Activated naive CD8-positive, alpha-beta T cell treated with anti-CD3 and anti-CD28 coated beads, Interleukin-2, amount 50 U/mL, for 16 hours (primary cell): ENCODE measurements around the gene VEPH1.

Source experiments
- DNase-seq: peaks from one replicate; pipeline ENCODE4 v3.0.0-alpha.2; 2020; ENCODE audit warnings: low read depth, low spot score

The VEPH1 gene

GRCh38 chr3:157502916-157503595, at the start of gene VEPH1:
VEPH1 (minus strand) TSS chr3:157503416; CDS start chr3:157495349, 8,067 bp downstream.
- no peak for DNase-seq

GRCh38 chr3:157551961-157552360, 48.7 kb upstream of the VEPH1 start:
- DNase-seq = no peak

DNA sequence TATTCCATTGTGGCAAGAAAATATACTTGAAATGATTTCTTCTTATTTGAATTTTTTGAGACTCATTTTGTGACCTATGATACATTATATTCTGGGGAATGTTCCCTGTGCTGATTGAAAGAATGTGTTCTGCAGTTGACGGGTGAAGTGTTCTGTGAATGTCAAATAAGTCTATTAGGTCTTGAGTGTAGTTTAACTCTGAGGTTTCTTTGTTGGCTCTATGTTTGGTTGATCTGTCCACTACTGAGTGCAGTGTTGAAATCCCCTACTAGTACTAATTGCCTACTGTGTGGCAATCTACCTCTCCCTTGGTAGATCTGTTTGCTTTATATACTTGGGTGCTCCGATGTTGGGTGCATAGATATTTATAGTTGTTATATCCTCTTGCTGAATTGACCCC, 46.3 kb upstream of the VEPH1 start:
- DNase-seq = no peak

DNA sequence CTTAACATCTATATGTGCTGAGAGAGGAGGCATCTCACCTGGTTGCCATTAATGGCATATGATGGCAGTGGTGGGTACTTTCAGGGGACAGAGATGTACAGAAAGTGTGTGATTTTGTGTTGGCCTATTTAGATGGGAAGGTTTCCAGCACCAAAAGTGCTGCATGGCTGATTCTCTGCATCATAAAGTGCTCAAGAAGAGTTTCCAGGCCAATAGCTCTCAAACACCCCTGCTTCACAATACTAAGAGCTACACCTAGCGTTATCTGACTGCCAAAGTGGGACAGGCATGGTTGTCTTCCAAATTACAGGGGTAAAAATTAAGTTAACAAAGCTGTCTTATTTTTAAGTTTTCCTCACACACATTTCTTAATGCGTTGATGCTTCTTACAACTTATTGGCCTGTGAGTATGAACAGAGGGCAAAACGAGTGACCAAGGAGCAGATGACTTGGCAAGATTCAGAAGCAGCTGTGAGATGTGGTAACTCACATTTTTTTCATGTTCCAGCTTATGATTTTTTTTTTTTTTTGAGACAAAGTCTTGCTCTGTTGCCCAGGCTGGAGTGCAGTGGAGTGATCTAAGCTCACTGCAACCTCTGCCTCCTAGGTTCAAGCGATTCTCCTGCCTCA, 41.4 kb upstream of the VEPH1 start:
- no peak for DNase-seq

DNA sequence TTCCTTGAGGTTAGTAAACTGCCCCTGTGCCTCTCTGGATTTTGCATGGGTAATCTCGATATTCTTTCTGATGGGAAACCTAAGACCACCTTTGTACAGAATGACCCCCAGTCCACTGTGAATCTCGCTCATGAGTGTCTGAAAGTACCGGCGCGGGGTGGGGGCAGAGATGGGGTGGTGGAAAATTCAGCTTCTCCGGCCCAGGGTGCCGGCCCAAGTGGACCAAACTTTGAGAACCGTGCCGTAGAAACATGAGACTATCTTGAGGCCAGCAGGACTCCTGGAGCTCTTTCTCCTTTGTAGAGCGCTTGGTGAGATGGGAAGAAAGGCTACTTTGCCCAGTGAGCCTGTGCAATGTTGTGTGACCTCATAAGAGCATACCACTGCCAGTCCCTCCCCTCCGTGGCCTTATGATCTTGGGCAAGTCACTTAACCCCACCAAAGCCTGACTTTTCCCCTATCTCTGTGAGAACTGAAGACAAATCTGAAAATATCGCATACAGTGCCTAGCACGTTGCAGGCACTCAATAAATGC, 40.4 kb upstream of the VEPH1 start:
- DNase-seq = no peak

GRCh38 chr3:157542711-157543500, 39.7 kb upstream of the VEPH1 start:
- no peak for DNase-seq

GRCh38 chr3:157541506-157542236, 38.5 kb upstream of the VEPH1 start:
- no peak for DNase-seq

DNA sequence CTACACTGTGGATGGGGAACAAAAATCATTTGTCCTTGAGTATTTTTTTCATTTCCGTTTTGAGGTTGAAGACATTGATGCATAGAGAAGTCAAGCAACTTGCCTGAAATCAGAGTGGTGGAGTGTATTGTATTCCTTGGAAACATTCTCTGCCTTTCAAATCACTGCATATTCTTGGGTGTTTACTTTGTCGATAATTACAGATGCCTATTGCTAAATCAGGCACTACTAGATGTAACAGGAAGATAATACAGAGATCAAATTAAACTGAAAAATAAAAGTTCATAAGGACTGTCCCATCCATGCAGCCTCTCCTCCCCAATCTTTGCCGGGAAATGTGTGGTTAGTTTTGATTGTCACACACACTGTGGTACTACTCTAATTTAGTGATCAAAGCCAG, 37.4 kb upstream of the VEPH1 start:
- no peak for DNase-seq

DNA sequence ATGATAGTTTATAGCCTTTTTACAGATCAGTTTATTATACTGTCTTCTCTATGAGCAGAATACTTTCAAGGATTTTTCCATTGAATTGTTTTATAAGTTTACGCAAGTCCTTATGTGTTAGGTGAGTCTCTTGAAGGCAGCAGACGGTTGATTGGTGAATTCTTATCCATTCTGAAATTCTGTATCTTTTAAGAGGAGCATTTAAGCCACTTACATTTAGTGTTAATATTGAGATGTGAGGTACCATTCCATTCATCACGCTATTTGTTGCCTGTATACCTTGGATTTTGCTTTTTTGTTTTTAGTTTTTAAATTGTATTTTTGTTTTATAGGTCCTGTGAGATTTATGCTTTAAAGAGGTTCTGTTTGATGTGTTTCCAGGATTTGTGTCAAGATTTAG, 32.5 kb upstream of the VEPH1 start:
- DNase-seq = no peak

DNA sequence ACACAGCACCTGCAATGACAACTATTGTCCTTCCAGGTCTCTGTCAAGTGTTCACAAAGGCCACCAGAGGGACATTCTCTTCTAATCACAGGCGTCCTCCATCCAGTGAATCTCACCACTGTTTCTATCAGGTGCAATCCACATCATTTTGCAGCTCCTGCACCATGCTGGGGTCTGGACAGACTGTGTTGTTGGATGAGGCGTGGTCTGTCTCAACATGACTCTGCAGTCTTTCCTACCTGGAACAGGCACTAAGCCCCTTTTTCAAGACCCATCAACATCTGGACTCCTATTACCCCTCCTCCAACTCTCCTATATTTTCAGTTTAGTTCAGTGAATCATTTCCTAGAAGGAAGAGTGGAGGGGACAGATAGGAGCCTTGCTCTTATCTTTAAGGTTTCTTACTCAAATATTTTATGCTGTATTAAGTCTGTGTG, 31.5 kb upstream of the VEPH1 start:
- no peak for DNase-seq

- DNase-seq = no peak
Measured at GRCh38 chr3:157533298-157534070, 30.3 kb upstream of the VEPH1 start.

GRCh38 chr3:157532529-157533297, 29.5 kb upstream of the VEPH1 start:
- DNase-seq = no peak

- no peak for DNase-seq
Measured at GRCh38 chr3:157531771-157532170, 28.6 kb upstream of the VEPH1 start.

DNA sequence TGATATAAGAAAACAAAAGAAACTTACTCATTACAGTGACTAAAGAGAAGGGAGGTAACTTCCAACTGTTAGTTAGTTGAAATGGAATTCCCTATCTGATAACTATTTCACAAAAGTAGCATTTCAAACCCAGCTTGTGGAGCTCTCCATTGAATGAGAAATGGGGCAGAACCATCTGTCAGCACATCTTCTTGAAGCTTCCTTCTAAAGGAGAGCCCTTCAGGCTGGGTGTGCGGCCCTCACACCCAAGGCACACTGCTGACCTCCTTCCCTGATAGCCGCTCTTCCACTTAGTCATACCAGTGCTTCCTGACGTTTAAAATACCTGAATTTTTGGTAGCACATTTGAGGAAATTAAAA, 28.1 kb upstream of the VEPH1 start:
- DNase-seq = no peak

DNA sequence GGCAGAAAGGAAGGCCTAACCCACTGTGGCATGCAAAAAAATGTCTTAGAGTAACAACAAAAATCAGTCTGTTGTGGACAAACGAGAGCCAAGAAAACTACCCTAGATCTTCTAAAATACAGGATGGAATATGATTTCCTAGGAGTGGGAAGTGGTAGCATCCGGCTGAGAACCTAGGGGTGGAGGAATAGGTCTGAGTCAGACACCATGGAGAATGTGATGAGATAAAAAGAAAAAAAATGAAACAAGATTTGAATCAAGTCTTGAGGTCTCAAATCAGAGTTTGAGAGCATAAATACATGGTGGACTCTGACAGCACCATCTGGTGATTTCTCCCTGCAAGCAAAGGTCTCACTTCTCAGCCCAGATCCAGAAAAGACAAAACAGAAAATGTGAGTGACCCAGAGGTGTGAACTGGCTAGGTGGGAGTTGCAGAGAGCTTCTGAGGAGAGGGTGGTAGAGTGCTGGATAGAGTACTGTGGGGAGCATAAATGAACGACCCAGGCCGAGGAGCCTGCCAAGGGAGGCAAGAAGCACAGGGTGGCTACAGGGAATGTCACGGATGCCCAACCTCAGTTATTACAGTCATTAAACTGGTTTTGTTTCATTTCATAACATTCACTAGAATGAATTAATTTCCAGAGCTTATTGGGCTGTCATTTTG, 27.6 kb upstream of the VEPH1 start:
- no peak for DNase-seq

- DNase-seq = no peak
Measured at GRCh38 chr3:157529751-157530150, 26.5 kb upstream of the VEPH1 start.

DNA sequence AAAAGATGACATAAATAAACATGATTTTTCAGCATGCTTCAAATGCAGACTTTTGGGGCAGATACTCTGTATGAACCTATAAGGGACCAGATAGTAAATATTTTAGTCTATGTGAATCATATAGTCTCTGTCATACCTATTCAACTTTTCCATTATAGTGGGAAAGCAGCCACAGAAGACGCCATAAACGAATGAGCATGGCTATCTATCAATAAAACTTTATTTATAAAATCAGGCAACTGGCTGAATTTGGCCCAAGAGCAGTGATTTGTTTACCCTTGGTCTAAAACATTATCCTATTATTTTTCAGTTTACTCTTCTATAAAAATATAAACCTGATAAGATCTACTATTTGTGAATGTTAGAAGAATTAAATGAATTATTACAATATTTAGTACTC, 25.9 kb upstream of the VEPH1 start:
- DNase-seq = no peak

- DNase-seq = no peak
Measured at GRCh38 chr3:157527131-157527881, 24.1 kb upstream of the VEPH1 start.

- no peak for DNase-seq
Measured at GRCh38 chr3:157526036-157526435, 22.8 kb upstream of the VEPH1 start.
